GM10248 (cell line): ENCODE measurements around the gene YJU2.
"Not testable (repeated sequence)": the region's sequence is repeated elsewhere in the genome, so short reads cannot be mapped to it uniquely, and the experiment has no call there.

Experiments
- CTCF ChIA-PET: fragments of 300-600 bp; sonication (Branson Sonifier 250); formaldehyde crosslinking; extraction: SDS; loops from one replicate; lab custom pipeline; 2021; ENCODE audit warnings: antibody characterized with exemption; lab: Yijun Ruan, JAX
- POLR2A ChIA-PET: fragments of 350-650 bp; sonication (Branson Sonifier 250); formaldehyde crosslinking; extraction: SDS; loops from one replicate; lab custom pipeline; 2020; ENCODE audit warnings: antibody characterized with exemption; lab: Yijun Ruan, JAX
- DNase-seq: peaks from one replicate; pipeline ENCODE4 v3.0.0; 2012; ENCODE audit errors: extremely low spot score
- TF ChIP-seq, protein P1 (sequence below): IDR thresholded peaks from 2 replicates; pipeline ENCODE4 v1.5.1; 2012; ENCODE audit warnings: mild to moderate bottlenecking, low read depth; ENCODE audit errors: extremely low read depth, missing control alignments, control extremely low read depth

YJU2 gene

DNA sequence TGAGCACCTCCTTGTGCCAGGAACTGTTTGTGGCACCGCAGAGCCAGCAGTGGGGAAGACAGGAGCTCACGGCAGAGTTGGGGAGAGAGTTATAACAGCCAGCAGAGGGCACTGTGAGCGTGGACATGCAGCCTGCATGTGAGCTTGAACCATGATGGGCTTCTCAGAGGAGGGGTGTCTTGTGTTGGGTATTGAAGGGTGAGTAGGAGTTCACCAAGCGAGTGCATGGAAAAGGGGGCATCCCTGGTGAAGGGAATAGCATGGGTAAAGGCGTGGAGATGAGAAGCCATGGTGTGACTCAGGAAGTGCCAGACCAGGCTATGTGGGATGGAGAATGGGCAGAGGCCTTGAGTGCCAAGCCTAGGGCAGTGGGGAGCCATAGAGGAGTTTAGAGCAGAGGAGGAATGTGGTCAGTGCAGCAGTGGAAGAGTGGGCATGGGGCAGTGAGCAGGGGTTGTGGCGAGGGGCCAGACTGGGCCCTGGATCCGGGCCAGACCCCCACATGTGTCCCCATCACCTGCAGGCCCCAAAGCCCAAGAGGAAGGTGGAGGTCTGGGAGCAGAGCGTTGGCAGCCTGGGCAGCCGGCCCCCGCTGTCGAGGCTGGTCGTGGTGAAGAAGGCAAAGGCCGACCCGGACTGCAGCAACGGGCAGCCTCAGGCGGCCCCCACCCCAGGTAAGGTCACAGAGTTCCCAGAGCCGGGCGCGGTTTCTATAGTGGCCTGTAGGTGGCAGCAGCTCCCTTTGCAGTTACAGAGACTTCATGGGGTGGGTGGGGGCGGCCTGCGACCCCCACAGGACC, 20.4 kb downstream of the YJU2 start:
- POLR2A ChIA-PET, result interaction anchor here (0.6 kb wide), 2 partner anchors 109 to 132 kb away, joined by 3 to 5 read pairs; no protein-coding TSS in a partner anchor
- TF ChIP-seq, protein P1, sequence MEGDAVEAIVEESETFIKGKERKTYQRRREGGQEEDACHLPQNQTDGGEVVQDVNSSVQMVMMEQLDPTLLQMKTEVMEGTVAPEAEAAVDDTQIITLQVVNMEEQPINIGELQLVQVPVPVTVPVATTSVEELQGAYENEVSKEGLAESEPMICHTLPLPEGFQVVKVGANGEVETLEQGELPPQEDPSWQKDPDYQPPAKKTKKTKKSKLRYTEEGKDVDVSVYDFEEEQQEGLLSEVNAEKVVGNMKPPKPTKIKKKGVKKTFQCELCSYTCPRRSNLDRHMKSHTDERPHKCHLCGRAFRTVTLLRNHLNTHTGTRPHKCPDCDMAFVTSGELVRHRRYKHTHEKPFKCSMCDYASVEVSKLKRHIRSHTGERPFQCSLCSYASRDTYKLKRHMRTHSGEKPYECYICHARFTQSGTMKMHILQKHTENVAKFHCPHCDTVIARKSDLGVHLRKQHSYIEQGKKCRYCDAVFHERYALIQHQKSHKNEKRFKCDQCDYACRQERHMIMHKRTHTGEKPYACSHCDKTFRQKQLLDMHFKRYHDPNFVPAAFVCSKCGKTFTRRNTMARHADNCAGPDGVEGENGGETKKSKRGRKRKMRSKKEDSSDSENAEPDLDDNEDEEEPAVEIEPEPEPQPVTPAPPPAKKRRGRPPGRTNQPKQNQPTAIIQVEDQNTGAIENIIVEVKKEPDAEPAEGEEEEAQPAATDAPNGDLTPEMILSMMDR, result peak; percentile 75
- peak; percentile 78 for DNase-seq
- CTCF ChIA-PET, result interaction anchor here (0.6 to 5.2 kb wide), 52 partner anchors 10 to 280 kb away, joined by 3 to 58 read pairs (median 5); partner anchors contain the start of genes CHAF1A, EBI3, MPND and PLIN5

DNA sequence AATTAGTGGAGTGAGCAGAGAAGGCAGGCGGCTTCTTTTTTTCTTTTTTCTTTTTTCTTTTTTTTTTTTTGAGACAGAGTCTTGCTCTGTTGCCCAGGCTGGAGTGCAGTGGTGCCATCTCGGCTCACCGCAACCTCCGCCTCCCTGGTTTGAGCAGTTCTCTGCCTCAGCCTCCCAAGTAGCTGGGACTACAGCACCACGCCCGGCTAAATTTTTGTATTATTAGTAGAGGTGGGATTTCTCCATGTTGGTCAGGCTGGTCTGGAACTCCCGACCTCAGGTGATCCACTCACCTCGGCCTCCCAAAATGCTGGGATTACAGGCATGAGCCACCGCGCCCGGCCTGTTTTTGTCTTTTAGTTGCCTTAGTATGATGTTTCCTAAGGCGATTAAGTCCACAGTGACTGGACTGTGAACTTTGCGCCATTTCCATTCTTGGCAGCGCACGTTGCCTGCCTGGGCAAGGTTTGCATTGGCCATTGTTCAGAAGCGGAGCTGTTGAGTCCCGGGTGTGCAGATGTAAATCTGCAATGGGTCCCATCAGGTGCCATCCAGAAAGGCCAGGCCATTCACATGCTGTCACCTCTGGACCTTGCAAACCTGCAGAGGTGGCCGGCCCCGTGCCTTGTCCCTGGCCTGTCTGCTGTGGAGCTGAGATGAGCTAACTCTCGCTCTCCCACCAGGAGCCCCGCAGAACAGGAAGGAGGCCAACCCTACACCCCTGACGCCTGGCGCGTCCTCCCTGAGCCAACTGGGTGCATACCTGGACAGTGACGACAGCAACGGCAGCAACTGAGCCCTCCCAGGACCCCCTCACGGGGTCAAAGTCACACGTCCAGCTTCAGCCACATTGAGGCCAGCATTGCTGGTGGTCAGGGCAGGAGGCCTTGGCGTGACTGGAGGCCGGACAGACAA, 21.3 kb downstream of the YJU2 start:
- no peak for DNase-seq
- TF ChIP-seq, protein P1, result no peak
- ChIA-PET CTCF (interaction anchor here (0.7 to 5.2 kb wide), 25 partner anchors 9 to 266 kb away, joined by 3 to 58 read pairs (median 9); partner anchors contain the start of genes CHAF1A, MPND, PLIN5 and SH3GL1), POLR2A (interaction anchor here (0.6 kb wide), 1 partner anchor 109 kb away, joined by 3 read pairs; no protein-coding TSS in a partner anchor)

DNA sequence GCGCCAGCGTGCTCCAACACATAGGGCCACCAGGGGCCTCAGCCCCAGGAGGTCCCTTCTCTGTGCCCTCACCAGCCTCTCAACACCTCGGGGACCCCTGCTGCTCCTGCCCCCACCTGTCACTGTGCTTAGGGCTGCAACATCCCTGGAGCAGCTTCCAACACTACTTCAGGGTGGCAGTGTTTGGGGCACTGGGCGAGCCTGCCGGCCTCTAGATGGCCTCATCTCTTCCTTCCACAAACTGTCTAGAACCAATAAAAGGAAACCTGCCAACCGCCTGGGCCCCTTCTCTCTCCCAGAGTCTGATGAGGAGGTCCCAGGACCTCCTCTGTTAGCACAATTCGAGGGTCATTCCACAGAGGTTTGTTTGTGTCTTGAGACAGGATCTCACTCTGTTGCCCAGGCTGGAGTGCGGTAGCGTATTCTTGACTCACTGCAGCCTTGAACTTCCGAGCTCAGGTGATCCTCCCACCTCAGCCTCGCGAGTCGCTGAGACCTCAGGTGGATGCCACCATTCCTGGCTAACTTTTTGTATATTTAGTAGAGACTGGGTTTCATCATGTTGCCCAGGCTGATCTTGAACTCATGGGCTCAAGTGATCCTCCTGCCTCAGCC, 22.0 kb downstream of the YJU2 start:
- TF ChIP-seq, protein P1, result no peak
- DNase-seq, result no peak
- ChIA-PET POLR2A (no interaction called here), CTCF (interaction anchor here (1.8 to 5.2 kb wide), 10 partner anchors 11 to 256 kb away, joined by 5 to 58 read pairs (median 12); partner anchors contain the start of genes CHAF1A and MPND)

DNA sequence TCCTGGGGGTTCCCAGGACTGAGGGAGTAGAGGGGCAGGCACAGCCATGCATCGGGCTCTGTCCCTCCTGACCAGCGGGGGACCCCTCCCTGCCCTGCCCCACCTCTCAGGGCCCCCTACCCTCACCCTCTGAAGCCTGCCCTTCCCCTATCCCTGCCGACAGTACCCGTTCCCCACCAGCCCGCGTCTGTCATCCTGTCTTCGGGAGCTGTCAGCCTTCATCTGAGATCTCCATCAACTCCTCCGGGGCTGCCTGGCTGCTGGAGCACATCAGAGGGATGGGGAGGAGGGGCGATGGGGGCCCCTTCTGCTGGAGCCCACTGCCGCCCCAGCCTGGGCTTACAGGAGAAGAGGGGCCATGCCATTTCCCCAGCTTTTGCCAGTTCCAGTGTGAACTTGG, 26.0 kb downstream of the YJU2 start:
- TF ChIP-seq, protein P1, result no peak
- DNase-seq, result no peak
- ChIA-PET CTCF (interaction anchor here (1.1 to 1.2 kb wide), 2 partner anchors 133 to 252 kb away, joined by 3 read pairs; no protein-coding TSS in a partner anchor), POLR2A (no interaction called here)

DNA sequence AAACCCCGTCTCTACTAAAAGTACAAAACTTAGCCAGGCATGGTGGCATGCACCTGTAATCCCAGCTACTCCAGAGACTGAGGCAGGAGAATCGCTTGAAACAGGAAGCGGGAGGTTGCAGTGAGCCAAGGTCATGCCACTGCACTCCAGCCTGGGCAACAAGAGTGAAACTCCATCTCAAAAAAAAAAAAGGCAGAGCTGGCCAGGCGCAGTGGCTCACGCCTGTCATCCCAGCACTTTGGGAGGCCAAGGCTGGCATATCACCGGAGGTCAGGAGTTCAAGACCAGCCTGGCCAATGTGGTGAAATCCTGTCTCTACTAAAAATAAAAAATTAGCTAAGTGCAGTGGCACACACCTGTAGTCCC, 27.4 kb downstream of the YJU2 start:
- ChIA-PET POLR2A (interaction anchor here (0.6 to 0.7 kb wide), 2 partner anchors 17 to 1246 kb away, joined by 3 read pairs; no protein-coding TSS in a partner anchor), CTCF (interaction anchor here (1.6 kb wide), 1 partner anchor 126 kb away, joined by 3 read pairs; the partner anchor contains the start of gene SH3GL1)
- not testable (repeated sequence) for DNase-seq

DNA sequence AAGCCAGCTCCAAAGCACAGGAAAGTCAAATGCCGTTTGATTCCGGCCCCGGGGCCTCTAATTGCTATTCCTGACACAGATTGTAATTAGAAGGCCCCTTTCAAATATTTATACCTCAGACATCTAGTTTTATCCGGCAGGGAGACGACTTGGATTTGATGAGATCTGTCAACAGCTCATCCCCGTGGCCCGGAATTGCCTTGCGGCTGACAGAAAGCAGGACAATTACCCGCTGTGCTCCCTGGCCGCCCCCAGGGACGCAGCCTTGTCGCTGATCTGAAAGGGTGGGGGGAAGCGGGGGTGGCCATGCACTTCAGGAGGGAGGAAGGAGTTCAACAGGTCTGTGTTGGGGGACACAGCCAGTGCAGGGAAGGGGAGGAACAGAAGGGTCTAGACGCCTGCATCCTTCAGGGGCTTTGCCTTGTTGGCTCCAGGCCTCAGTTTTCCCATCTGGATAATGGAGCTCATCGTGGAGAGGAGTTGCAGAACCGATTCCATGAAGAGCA, 30.4 kb downstream of the YJU2 start:
- CTCF ChIA-PET, result interaction anchor here (3.3 kb wide), 1 partner anchor 10 kb away, joined by 21 read pairs; no protein-coding TSS in a partner anchor
- TF ChIP-seq, protein P1, result no peak
- no peak for DNase-seq
- POLR2A ChIA-PET, result no interaction called here
